Kidney (tissue), 14 donors: ENCODE measurements around the gene MAP3K13. TPM values are rescaled to one million over a fixed set of nuclear protein-coding genes. Genes with fewer than 3 reads are reported as not detected.

Experiments
- DNase-seq, 5 donors: peaks; one replicate each; pipeline ENCODE4 v3.0.0-alpha.2; 2013 to 2020
- FAIRE-seq: peaks from 2 replicates; lab custom pipeline; 2012; peaks lifted over from hg19 to GRCh38; lab: Jason Lieb, UNC
- H3K27ac ChIP-seq, 2 donors: one replicate each; pipeline ENCODE4 v1.7.0; 2013; ENCODE audit warnings: low read depth in 2 of 2, low read length in 2 of 2, inconsistent platforms in 1 of 2
- H3K27me3 ChIP-seq: one replicate; pipeline ENCODE4 v1.7.1; 2013; ENCODE audit warnings: low read length, inconsistent platforms; ENCODE audit not compliant: control insufficient read depth, insufficient read depth
- H3K36me3 ChIP-seq, 3 donors: one replicate each; pipeline versions ENCODE4 v1.7.0 to v1.7.1; 2013; ENCODE audit warnings: low read length in 3 of 3, control low read depth in 1 of 3, inconsistent platforms in 1 of 3; ENCODE audit not compliant: insufficient read depth in 3 of 3, control insufficient read depth in 2 of 3
- H3K4me1 ChIP-seq, 3 donors: one replicate each; pipeline versions ENCODE4 v1.7.0 to v1.7.1; 2013; ENCODE audit warnings: low read length in 3 of 3, inconsistent platforms in 1 of 3, low read depth in 1 of 3; ENCODE audit not compliant: control insufficient read depth in 2 of 3, insufficient read depth in 2 of 3
- H3K4me3 ChIP-seq, 3 donors: one replicate each; pipeline versions ENCODE4 v1.7.0 to v1.8.1; 2013; ENCODE audit warnings: low read length in 3 of 3, control low read depth in 1 of 3, inconsistent platforms in 1 of 3
- H3K9ac ChIP-seq, 3 donors: one replicate each; pipeline versions ENCODE4 v1.7.0 to v1.7.1; 2013; ENCODE audit warnings: low read length in 3 of 3, control low read depth in 1 of 3, inconsistent platforms in 1 of 3
- H3K9me3 ChIP-seq, 3 donors: one replicate each; pipeline versions ENCODE4 v1.7.0 to v1.7.1; 2013; ENCODE audit warnings: low read length in 3 of 3, control low read depth in 1 of 3, inconsistent platforms in 1 of 3; ENCODE audit not compliant: control insufficient read depth in 2 of 3, insufficient read depth in 1 of 3
- intact Hi-C: fragments of 100-400 bp; cut with DNase I; formaldehyde crosslinking; loops from one replicate; pipeline ENCODE4 v1.11.1; 2022
- polyA plus RNA-seq: library from polyadenylated mRNA; stranded (reverse); fragments of 350-450 nt; fragmentation: Illumina TruSeq; extraction: RNeasy Lipid Tissue Mini Kit (QIAGEN cat#74804); gene quantifications from one replicate; pipeline ENCODE4 v1.2.3, GENCODE V29; 2014; ENCODE audit warnings: low read depth, low replicate concordance; ENCODE audit not compliant: insufficient read depth
- total RNA-seq: library from RNA; stranded (reverse); fragmentation: NEBNext Ultra II Directional; extraction: Animal tissue kit (Norgen Biotek cat#: 25700); gene quantifications from one replicate; pipeline ENCODE4 v1.2.1, GENCODE V29; 2021
- TF ChIP-seq, protein P1 (sequence below): IDR thresholded peaks from 3 replicates; pipeline ENCODE4 v1.5.1; 2012; ENCODE audit warnings: mild to moderate bottlenecking, moderate library complexity, borderline replicate concordance; ENCODE audit not compliant: insufficient read depth; ENCODE audit errors: extremely low read depth
- donor health status: control.
- donor health status: control.
- donor health status: control.
- donor health status: control.
- donor health status: control.
- donor health status: DM: yes; HTN: yes; CAD: no.
- donor health status: Normal renal cell carcinoma (clear cell type).

The MAP3K13 gene
- total and polyA plus RNA-seq, 2 donors from 2014 or later = 33.0 to 44.1 TPM

DNA sequence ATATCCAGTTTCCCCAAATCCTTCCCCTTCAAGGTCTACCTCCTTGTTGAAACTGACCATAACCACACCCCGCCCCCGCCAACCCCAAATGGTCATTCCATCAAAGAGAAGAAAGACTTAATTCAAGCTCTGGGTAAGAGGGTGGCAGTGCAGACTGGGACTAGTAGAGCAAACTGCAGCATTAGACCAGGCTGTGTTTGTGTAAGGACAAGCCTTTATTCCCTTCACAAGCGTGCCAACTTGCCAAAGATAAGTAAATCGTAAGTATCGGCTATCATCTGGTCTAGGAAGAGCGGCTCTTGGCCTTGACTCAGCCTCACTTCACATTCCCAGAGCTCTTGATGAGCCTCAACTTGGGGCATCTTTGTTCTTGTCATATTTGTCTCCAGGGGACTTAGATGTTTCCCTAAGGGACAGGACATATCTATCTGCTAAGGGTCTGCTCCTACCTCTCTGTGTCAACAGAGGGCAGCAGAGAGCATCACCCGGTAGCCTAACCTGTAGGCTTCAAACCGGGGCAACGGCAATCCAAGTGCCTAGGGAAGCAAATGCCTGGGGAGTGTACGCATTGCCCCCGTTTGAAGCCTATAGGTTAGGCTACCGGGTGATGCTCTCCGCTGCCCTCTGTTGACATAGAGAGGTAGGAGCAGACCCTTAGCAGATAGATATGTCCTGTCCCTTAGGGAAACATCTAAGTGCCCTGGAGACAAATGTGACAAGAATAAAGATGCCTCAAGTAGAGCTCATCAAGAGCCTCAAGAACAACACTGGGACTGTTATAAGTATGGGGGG, 8.9 kb upstream of the MAP3K13 start:
- Histone ChIP-seq H3K4me3 (no peak overlapping the region), H3K27ac (no peak overlapping the region), H3K27me3 (no peaks in the 10 kb centered on the region), H3K9me3 (no peaks in the 10 kb centered on the region), H3K36me3 (no peaks in the 10 kb centered on the region), H3K4me1 (no peaks in the 10 kb centered on the region), H3K9ac (no peak overlapping the region)
- TF ChIP-seq, protein P1, sequence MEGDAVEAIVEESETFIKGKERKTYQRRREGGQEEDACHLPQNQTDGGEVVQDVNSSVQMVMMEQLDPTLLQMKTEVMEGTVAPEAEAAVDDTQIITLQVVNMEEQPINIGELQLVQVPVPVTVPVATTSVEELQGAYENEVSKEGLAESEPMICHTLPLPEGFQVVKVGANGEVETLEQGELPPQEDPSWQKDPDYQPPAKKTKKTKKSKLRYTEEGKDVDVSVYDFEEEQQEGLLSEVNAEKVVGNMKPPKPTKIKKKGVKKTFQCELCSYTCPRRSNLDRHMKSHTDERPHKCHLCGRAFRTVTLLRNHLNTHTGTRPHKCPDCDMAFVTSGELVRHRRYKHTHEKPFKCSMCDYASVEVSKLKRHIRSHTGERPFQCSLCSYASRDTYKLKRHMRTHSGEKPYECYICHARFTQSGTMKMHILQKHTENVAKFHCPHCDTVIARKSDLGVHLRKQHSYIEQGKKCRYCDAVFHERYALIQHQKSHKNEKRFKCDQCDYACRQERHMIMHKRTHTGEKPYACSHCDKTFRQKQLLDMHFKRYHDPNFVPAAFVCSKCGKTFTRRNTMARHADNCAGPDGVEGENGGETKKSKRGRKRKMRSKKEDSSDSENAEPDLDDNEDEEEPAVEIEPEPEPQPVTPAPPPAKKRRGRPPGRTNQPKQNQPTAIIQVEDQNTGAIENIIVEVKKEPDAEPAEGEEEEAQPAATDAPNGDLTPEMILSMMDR = peak; percentile 60
- DNase-seq = peak in 4 of 5 donors; percentile 70 to 83 (median 77)
- FAIRE-seq = no peak
- intact Hi-C loops = no loop called here

DNA sequence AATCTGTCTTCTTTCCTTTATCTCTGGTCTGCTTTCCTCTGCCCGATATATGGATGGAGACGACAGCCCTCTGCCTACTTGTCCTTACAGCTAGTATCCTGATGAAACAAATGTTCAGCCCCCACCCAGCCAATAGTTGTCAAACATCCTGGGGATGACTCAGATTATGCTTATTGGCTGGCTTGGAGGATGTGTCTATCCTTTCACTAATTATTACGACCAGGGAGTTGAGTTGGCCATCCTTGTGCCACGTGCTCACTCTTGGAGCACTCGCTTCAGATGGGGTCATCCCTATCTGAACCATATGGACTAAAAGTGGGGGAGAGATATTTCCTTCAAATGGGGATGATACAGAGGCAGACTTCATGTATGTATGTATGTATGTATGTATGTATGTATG, 6.4 kb upstream of the MAP3K13 start:
- Histone ChIP-seq H3K9ac (no peak overlapping the region), H3K27me3 (no peaks in the 10 kb centered on the region), H3K9me3 (no peaks in the 10 kb centered on the region), H3K36me3 (no peaks in the 10 kb centered on the region), H3K4me1 (peaks cover 0 to 7% (median 0%) of the 10 kb centered on the region in 3 donors), H3K4me3 (no peak overlapping the region), H3K27ac (no peak overlapping the region)
- no peak for FAIRE-seq
- intact Hi-C loops = no loop called here
- TF ChIP-seq, protein P1 = no peak
- no peak for DNase-seq

DNA sequence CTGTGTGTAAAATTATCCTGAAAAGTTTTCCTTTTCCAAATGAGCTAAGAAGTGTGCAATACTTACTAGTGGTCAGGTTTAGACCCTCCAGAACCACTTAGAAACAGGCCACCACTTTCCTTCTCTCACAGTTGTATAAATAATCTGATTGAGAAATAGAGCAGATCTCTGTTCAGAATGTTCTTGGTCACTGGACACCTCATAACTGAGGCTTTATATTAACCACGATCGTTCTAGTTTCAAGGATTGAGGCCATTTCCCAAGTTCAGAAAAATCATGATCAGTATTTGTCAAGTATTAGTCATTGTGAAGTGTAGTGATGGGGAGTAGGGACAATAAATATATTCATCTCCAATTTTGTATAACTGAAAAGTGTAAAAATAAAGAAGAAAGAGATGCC, 1.0 kb upstream of the MAP3K13 start:
- H3K27ac ChIP-seq = peak overlapping the region; percentile 12 to 74

More for the DNA sequence above, 1.0 kb upstream of the MAP3K13 start:
- H3K36me3 ChIP-seq = no peaks in the 10 kb centered on the region
- intact Hi-C loops = no loop called here
- H3K9ac ChIP-seq = no peak overlapping the region
- DNase-seq = no peak
- no peak overlapping the region for H3K4me3 ChIP-seq
- H3K4me1 ChIP-seq = peaks cover 0 to 11% (median 6%) of the 10 kb centered on the region in 3 donors
- no peaks in the 10 kb centered on the region for H3K27me3 ChIP-seq
- no peak for FAIRE-seq
- H3K9me3 ChIP-seq = no peaks in the 10 kb centered on the region
- TF ChIP-seq, protein P1 = no peak
